Right atrium auricular region (tissue), 2 donors: ENCODE data around the gene ESRP2. TPM values are rescaled to one million over a fixed set of nuclear protein-coding genes. Genes with fewer than 3 reads are reported as not detected.

Source experiments
- DNase-seq: peaks from one replicate; pipeline ENCODE4 v3.0.0-alpha.2; 2019; ENCODE audit warnings: low spot score
- H3K27ac ChIP-seq, 2 donors: fragments of 200-600 bp; sonication (generic); 1 replicate in 1 of 2; 2 replicates in 1 of 2; pipeline ENCODE4 v1.5.1; 2016 to 2019
- H3K27me3 ChIP-seq, 2 donors: fragments of 200-600 bp; sonication (generic); one replicate each; pipeline versions ENCODE4 v1.5.1 to v1.6.0; 2017 to 2019
- H3K36me3 ChIP-seq: fragments of 200-600 bp; sonication (generic); one replicate; pipeline ENCODE4 v1.5.1; 2016
- H3K4me1 ChIP-seq, 2 donors: fragments of 200-600 bp; sonication (generic); one replicate each; pipeline versions ENCODE4 v1.5.1 to v1.6.0; 2017 to 2019
- H3K4me3 ChIP-seq, 2 donors: fragments of 200-600 bp; sonication (generic); 1 replicate in 1 of 2; 2 replicates in 1 of 2; pipeline ENCODE4 v1.5.1; 2017 to 2019; ENCODE audit warnings: mild to moderate bottlenecking in 1 of 2, moderate library complexity in 1 of 2
- H3K9me3 ChIP-seq, 2 donors: fragments of 200-600 bp; sonication (generic); one replicate each; pipeline ENCODE4 v1.5.1; 2019
- total RNA-seq, 2 donors: library from RNA; depleted of rRNA; stranded (reverse); fragments of >200 nt; gene quantifications; one replicate each; pipeline ENCODE4 v1.1.0, GENCODE V29; 2016
- TF ChIP-seq, protein P1 (sequence below), 2 donors: fragments of 200-600 bp; sonication (generic); IDR thresholded peaks; one replicate each; pipeline ENCODE4 v1.5.1; 2019; ENCODE audit warnings: antibody characterized with exemption in 2 of 2

ESRP2 gene
- 1 to 10 TPM in 1 of 2 donors, under 1 TPM in 1; 0.59 to 1.2 TPM for total RNA-seq

- DNase-seq = no peak
- H3K27me3 ChIP-seq = no peaks in the 10 kb centered on the region
- H3K36me3 ChIP-seq = no peaks in the 10 kb centered on the region
- H3K4me3 ChIP-seq = peak within 1 kb of the TSS; percentile 56 to 61
- H3K9me3 ChIP-seq = no peaks in the 10 kb centered on the region
- peaks cover 0 to 48% of the 10 kb centered on the region in 2 donors for H3K4me1 ChIP-seq
- TF ChIP-seq, protein P1, sequence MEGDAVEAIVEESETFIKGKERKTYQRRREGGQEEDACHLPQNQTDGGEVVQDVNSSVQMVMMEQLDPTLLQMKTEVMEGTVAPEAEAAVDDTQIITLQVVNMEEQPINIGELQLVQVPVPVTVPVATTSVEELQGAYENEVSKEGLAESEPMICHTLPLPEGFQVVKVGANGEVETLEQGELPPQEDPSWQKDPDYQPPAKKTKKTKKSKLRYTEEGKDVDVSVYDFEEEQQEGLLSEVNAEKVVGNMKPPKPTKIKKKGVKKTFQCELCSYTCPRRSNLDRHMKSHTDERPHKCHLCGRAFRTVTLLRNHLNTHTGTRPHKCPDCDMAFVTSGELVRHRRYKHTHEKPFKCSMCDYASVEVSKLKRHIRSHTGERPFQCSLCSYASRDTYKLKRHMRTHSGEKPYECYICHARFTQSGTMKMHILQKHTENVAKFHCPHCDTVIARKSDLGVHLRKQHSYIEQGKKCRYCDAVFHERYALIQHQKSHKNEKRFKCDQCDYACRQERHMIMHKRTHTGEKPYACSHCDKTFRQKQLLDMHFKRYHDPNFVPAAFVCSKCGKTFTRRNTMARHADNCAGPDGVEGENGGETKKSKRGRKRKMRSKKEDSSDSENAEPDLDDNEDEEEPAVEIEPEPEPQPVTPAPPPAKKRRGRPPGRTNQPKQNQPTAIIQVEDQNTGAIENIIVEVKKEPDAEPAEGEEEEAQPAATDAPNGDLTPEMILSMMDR (IDR thresholded peaks at IDR 0.05) = no peak
- H3K27ac ChIP-seq = peak within 1 kb of the TSS; percentile 80 to 87
These were observed at the start of gene ESRP2 for GRCh38 chr16:68235887-68236136. ESRP2 (minus strand) TSS chr16:68236127; CDS start chr16:68236045, 82 bp downstream.

DNA sequence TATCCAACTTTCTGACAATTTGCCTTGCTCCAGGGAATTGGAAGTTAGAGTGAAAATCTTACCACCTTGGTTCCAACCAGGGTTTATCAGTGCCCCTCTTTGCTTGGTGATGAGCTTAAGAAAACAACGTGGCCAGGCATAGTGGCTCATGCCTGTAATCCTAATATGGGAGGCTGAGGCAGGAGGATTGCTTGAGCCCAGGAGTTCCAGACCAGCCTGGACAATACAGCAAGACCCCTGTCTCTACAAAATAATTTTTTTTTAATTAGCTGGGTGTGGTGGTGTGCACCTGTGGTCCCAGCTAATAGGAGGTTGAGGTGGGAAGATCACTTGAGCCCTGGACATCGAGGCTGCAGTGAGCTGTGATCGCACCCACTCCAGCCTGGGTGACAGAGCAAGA is 49.8 kb upstream of the ESRP2 start:
- no peak overlapping the region for H3K4me3 ChIP-seq
- DNase-seq = no peak
- no peaks in the 10 kb centered on the region for H3K27me3 ChIP-seq
- TF ChIP-seq, protein P1 (IDR thresholded peaks at IDR 0.05) = no peak
- H3K4me1 ChIP-seq = peaks cover 0 to 88% of the 10 kb centered on the region in 2 donors
- no peaks in the 10 kb centered on the region for H3K9me3 ChIP-seq
- H3K36me3 ChIP-seq = peaks cover 46% of the 10 kb centered on the region
- peak overlapping the region; percentile 76 to 81 for H3K27ac ChIP-seq

- Histone ChIP-seq H3K27ac (peak overlapping the region; percentile 76 to 81), H3K4me1 (peaks cover 0 to 80% of the 10 kb centered on the region in 2 donors), H3K4me3 (no peak overlapping the region), H3K27me3 (no peaks in the 10 kb centered on the region), H3K36me3 (peaks cover 41% of the 10 kb centered on the region), H3K9me3 (no peaks in the 10 kb centered on the region)
- TF ChIP-seq, protein P1 (IDR thresholded peaks at IDR 0.05) = no peak
- DNase-seq = no peak
These were observed 48.9 kb upstream of the ESRP2 start for GRCh38 chr16:68284847-68285246.

- Histone ChIP-seq H3K4me3 (no peak overlapping the region), H3K27me3 (no peaks in the 10 kb centered on the region), H3K36me3 (peaks cover 39% of the 10 kb centered on the region), H3K27ac (peak overlapping the region; percentile 76 to 81), H3K9me3 (no peaks in the 10 kb centered on the region), H3K4me1 (peaks cover 0 to 72% of the 10 kb centered on the region in 2 donors)
- no peak for DNase-seq
- TF ChIP-seq, protein P1 (IDR thresholded peaks at IDR 0.05) = no peak
These were observed 48.1 kb upstream of the ESRP2 start for GRCh38 chr16:68283801-68284598.

GRCh38 chr16:68283346-68283745 is 47.4 kb upstream of the ESRP2 start:
- H3K4me1 ChIP-seq = peaks cover 0 to 67% of the 10 kb centered on the region in 2 donors
- H3K27me3 ChIP-seq = no peaks in the 10 kb centered on the region
- H3K4me3 ChIP-seq = no peak overlapping the region
- TF ChIP-seq, protein P1 (IDR thresholded peaks at IDR 0.05) = no peak
- no peak for DNase-seq
- no peaks in the 10 kb centered on the region for H3K9me3 ChIP-seq
- H3K27ac ChIP-seq = peak overlapping the region; percentile 76 to 81
- peaks cover 35% of the 10 kb centered on the region for H3K36me3 ChIP-seq

DNA sequence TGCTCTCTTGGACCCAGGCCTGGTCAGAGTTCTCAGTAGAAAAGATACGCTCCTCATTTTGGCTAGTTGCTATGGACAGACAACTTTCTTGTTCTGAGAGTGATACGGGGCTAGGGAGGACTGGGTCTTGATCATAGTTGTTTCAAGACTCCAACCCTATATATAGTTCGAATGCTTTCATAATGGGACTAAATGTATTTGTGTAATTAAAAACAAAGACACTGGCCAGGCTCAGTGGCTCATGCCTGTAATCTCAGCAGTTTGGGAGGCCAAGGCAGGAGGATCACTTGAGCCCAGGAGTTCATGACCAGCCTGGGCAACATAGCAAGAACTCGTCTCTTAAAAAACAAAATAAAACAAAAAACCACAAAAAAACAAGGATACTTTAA is 46.1 kb upstream of the ESRP2 start:
- H3K4me1 ChIP-seq = peaks cover 0 to 54% of the 10 kb centered on the region in 2 donors
- H3K27ac ChIP-seq = peak overlapping the region; percentile 76 to 81
- H3K27me3 ChIP-seq = no peaks in the 10 kb centered on the region
- DNase-seq = no peak
- no peaks in the 10 kb centered on the region for H3K9me3 ChIP-seq
- H3K4me3 ChIP-seq = no peak overlapping the region
- TF ChIP-seq, protein P1 (IDR thresholded peaks at IDR 0.05) = no peak
- peaks cover 32% of the 10 kb centered on the region for H3K36me3 ChIP-seq
